Measurements from ENCODE around the gene CCP110.

CCP110 gene

DNA sequence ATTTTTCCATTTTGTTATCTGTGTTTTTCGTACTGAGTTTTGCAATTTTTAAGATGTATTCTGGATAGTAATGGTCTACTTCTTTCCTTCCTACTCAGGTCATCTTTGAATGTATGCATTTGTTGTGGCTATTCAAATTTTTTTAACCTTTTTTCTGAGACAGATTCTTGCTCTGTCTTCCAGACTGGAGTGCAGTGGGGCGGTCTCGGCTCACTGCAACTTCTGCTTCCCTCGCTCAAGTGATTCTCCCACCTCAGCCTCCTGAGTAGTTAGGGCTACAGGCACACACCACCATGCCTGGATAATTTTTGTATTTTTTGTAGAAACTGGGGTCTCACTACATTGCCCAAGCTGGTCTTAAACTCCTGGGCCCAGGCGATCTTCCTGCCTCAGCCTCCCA is 65.4 kb downstream of the CCP110 start:
- no peaks in the 10 kb centered on the region for H3K9me3 ChIP-seq (replicated peaks; ENCODE audit: low read length)
- no peak overlapping the region for H3K4me3 ChIP-seq (ENCODE audit: low read length)
- no peaks in the 10 kb centered on the region for H3K27me3 ChIP-seq (ENCODE audit: control insufficient read depth, insufficient read depth, low read length)
- H3K36me3 ChIP-seq (ENCODE audit: insufficient read depth, low read length), result peaks cover 14% of the 10 kb centered on the region
- H3K4me2 ChIP-seq (ENCODE audit: low read length), result no peak overlapping the region
- H3K9ac ChIP-seq (ENCODE audit: low read depth, low read length), result no peak overlapping the region
- H3K4me1 ChIP-seq (ENCODE audit: control insufficient read depth, insufficient read depth, low read length), result no peaks in the 10 kb centered on the region

DNA sequence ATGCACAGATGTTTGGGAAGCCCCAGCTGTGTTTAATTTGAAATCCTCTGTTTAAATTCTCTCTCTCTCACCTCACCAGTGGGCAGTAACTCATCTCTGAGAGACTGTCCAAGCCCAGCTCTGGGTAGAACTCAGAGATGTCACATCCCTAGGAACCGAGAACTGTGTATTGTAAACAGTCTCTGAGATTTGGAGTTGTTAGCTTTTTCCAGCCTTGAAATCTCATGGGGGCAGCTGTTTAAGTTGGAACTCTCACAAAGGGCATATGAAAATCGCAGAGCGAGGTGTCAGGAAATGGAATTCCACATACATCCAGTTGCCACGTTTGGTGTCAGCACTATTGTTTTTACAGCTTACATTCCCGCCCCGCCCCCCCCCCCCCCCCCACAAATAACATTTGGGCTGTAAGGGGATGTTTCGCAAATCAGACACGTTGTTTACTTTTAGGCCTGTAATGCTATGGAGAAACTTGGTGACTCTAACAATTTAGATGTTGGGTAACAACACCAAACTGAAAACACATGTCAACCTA is 66.1 kb downstream of the CCP110 start:
- Histone ChIP-seq H3K4me2 (ENCODE audit: low read length) (no peak overlapping the region), H3K9me3 (replicated peaks; ENCODE audit: low read length) (no peaks in the 10 kb centered on the region), H3K27me3 (ENCODE audit: control insufficient read depth, insufficient read depth, low read length) (no peaks in the 10 kb centered on the region), H3K9ac (ENCODE audit: low read depth, low read length) (no peak overlapping the region), H3K36me3 (ENCODE audit: insufficient read depth, low read length) (peaks cover 15% of the 10 kb centered on the region), H3K4me1 (ENCODE audit: control insufficient read depth, insufficient read depth, low read length) (no peaks in the 10 kb centered on the region), H3K4me3 (ENCODE audit: low read length) (no peak overlapping the region)

DNA sequence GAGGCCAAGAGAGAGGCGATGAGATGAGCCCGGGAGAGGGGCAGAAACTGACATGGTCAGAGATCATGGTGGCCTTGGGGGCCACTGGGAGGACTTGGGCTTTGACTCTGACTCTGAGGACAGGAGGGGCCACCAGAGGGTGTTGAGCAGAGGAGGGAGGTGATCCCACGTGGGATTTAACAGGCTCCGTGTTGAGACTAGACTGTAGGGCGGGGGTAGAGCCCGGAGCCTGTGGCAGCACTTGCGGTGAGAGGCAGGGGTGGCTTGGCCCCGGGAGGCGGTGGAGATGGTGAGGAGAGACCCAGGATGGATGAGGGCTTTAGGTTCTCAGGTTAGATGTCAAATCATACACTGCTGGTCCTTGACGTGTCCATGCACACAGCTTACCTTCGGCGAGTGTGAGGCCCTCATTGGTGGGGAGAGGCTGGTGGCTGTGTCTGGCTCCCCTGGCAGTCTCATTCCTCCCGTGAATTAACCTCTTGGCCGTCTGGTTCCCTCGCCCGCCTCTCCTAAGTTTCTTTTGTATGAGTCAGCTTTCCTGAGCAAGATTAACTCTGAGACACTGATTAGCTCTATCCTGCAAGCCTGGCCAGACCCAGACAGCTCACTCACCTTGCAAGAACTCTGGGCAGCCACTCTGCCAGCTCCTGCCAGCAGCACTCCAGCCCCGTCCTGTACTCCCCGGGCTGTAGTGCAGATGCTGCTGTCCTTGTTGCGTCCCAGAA is 71.5 kb downstream of the CCP110 start:
- Histone ChIP-seq H3K27me3 (ENCODE audit: control insufficient read depth, insufficient read depth, low read length) (no peaks in the 10 kb centered on the region), H3K36me3 (ENCODE audit: insufficient read depth, low read length) (peaks cover 23% of the 10 kb centered on the region), H3K4me3 (ENCODE audit: low read length) (no peak overlapping the region), H3K9me3 (replicated peaks; ENCODE audit: low read length) (no peaks in the 10 kb centered on the region), H3K4me1 (ENCODE audit: control insufficient read depth, insufficient read depth, low read length) (peaks cover 10% of the 10 kb centered on the region), H3K9ac (ENCODE audit: low read depth, low read length) (no peak overlapping the region), H3K4me2 (ENCODE audit: low read length) (peak overlapping the region; percentile 5)

DNA sequence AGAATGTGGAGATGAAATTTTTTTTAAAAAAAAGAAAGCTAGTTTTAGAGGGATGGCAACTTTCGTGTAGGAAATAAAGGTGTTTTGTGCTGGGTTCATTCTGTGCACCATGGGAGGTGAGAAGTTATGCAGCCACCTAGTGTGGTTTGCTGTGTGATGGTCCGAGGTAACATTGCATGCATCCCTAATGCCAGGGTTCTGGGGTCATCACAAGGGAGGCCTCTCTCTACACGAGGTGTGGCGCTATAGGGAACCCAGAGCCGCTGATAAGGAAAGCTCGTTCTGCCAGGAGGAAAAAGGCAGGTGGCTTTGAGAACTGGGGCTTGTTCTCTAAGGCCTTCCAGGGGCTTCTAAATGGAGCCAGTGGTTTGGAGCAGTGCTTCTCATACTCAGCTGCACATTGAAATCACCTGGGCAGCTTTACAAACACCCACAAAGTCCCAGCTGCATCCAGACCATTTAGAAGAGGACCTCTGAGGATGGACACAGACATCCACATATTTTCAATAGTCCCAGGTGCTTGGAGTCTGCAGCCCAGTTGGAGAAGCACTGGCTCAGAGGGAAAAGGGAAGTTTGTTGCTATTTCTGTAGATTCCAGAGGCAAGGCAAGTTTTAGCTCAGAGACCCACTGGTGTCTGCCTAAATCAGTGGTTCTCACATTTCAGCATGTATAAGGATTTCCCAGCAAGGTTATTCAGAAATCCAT is 75.2 kb downstream of the CCP110 start:
- Histone ChIP-seq H3K9me3 (replicated peaks; ENCODE audit: low read length) (no peaks in the 10 kb centered on the region), H3K4me1 (ENCODE audit: control insufficient read depth, insufficient read depth, low read length) (peaks cover 10% of the 10 kb centered on the region), H3K27me3 (ENCODE audit: control insufficient read depth, insufficient read depth, low read length) (no peaks in the 10 kb centered on the region), H3K4me2 (ENCODE audit: low read length) (no peak overlapping the region), H3K4me3 (ENCODE audit: low read length) (no peak overlapping the region), H3K36me3 (ENCODE audit: insufficient read depth, low read length) (peaks cover 29% of the 10 kb centered on the region), H3K9ac (ENCODE audit: low read depth, low read length) (no peak overlapping the region)

DNA sequence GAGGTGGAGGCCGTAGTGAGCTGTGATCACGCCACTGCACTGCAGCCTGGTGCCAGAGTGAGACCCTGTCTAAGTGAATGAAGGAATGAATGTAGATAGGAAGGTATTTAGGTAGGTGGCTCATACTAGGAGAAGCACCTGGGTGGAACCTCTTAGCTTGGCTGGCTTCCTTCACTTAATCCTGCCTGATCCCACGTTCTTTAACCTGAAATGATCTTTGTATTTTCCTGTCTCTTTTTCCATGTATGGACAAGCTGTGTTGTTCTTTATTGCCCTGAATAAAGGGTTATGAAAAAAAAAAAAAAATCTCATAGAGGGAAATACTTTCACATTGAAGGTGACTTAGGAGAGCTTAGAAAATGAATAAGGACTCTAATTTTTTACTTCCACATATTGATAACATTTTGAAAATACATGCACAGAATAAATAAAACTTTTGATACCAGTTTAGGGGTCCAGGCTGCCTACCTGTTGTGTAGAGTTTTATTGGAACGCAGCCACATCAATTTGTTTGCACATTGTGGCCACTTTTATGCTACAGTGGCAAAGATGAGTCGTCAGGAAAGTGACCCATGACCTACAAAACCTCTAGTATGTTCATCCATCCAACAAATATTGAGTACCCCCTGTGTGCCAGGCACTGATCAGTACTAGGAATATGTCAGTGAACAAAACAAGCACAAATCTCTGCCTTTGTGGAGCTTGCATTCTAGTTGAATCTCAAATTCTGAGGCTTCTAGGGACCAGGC is 76.4 kb downstream of the CCP110 start:
- peaks cover 8% of the 10 kb centered on the region for H3K4me1 ChIP-seq (ENCODE audit: control insufficient read depth, insufficient read depth, low read length)
- H3K27me3 ChIP-seq (ENCODE audit: control insufficient read depth, insufficient read depth, low read length), result no peaks in the 10 kb centered on the region
- H3K4me3 ChIP-seq (ENCODE audit: low read length), result no peak overlapping the region
- no peaks in the 10 kb centered on the region for H3K9me3 ChIP-seq (replicated peaks; ENCODE audit: low read length)
- no peak overlapping the region for H3K4me2 ChIP-seq (ENCODE audit: low read length)
- no peak overlapping the region for H3K9ac ChIP-seq (ENCODE audit: low read depth, low read length)
- peaks cover 27% of the 10 kb centered on the region for H3K36me3 ChIP-seq (ENCODE audit: insufficient read depth, low read length)

DNA sequence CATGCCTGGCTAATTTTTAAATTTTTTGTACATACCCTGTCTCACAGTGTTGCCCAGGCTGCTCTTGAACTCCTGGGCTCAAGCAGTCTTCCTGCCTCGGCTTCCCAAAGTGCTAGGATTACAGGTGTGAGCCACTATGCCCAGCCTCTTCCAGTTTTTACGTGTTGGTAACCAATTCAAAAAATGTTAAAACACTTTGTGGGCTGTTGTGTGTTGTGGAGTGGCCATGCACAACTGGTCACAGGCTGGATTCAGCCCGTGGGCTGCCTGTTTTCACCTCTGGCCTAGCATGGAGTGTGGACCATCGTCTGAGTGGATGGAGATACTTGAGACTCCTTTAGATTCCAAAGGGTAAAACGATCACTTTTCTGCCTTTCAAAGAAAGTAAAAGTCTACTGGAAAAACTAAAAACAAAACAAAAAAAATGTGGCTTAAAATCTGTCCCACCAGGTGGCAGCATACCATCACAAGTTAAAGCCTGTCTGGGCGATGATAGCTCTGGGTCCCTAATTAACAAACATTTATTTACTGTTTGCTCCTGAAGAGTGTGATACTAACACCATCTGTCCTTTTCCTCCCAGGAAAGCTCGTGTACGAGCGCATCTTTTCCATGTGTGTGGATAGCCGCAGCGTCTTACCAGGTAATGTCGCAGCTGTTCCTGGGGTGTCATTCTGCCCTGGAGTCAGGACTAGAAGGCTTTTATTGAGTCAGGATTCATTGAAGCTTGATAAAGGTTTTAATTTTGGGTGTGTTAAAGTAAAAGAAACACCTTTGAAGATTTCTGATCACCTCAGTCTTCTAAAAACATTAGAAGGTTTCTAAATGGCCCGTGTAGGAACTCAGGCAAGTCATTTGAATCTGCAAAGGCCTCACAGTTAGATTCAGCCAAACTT is 77.6 kb downstream of the CCP110 start:
- Histone ChIP-seq H3K9ac (ENCODE audit: low read depth, low read length) (no peak overlapping the region), H3K4me1 (ENCODE audit: control insufficient read depth, insufficient read depth, low read length) (no peaks in the 10 kb centered on the region), H3K27me3 (ENCODE audit: control insufficient read depth, insufficient read depth, low read length) (no peaks in the 10 kb centered on the region), H3K4me2 (ENCODE audit: low read length) (no peak overlapping the region), H3K36me3 (ENCODE audit: insufficient read depth, low read length) (peaks cover 38% of the 10 kb centered on the region), H3K9me3 (replicated peaks; ENCODE audit: low read length) (no peaks in the 10 kb centered on the region), H3K4me3 (ENCODE audit: low read length) (no peak overlapping the region)
